GM12873 (cell line): ENCODE measurements around the gene SLC35C1.

Experiments used
- TF ChIP-seq, protein P1 (sequence below): IDR thresholded peaks from 2 replicates; pipeline ENCODE4 v1.5.1; 2012; ENCODE audit warnings: low read depth, mild to moderate bottlenecking, moderate library complexity, low read length, control low read depth; ENCODE audit not compliant: insufficient read depth; ENCODE audit errors: missing control alignments

The SLC35C1 gene

GRCh38 chr11:45773786-45774655, 30.9 kb upstream of the SLC35C1 start:
- TF ChIP-seq, protein P1, sequence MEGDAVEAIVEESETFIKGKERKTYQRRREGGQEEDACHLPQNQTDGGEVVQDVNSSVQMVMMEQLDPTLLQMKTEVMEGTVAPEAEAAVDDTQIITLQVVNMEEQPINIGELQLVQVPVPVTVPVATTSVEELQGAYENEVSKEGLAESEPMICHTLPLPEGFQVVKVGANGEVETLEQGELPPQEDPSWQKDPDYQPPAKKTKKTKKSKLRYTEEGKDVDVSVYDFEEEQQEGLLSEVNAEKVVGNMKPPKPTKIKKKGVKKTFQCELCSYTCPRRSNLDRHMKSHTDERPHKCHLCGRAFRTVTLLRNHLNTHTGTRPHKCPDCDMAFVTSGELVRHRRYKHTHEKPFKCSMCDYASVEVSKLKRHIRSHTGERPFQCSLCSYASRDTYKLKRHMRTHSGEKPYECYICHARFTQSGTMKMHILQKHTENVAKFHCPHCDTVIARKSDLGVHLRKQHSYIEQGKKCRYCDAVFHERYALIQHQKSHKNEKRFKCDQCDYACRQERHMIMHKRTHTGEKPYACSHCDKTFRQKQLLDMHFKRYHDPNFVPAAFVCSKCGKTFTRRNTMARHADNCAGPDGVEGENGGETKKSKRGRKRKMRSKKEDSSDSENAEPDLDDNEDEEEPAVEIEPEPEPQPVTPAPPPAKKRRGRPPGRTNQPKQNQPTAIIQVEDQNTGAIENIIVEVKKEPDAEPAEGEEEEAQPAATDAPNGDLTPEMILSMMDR, result no peak

- TF ChIP-seq, protein P1, result no peak
These were observed 30.2 kb upstream of the SLC35C1 start for GRCh38 chr11:45774786-45775185.

GRCh38 chr11:45777127-45777969, 27.6 kb upstream of the SLC35C1 start:
- TF ChIP-seq, protein P1, result no peak

DNA sequence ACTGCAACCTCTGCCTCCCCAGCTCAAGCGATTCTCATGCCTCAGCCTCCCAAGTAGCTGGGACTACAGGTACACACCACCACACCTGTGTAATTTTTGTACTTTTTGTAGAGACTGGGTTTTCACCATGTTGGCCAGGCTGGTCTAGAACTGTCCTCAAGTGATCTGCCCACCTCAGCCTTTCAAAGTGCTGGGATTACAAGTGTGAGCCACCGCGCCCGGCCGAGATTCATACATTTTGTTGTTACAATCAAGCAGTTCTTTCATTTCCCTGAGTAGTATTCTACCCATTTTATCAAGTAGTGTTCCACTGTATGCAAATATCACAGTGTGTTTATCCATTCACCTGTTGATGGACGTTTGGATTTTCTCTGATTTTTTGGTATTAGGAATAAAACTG, 26.6 kb upstream of the SLC35C1 start:
- TF ChIP-seq, protein P1, result no peak

DNA sequence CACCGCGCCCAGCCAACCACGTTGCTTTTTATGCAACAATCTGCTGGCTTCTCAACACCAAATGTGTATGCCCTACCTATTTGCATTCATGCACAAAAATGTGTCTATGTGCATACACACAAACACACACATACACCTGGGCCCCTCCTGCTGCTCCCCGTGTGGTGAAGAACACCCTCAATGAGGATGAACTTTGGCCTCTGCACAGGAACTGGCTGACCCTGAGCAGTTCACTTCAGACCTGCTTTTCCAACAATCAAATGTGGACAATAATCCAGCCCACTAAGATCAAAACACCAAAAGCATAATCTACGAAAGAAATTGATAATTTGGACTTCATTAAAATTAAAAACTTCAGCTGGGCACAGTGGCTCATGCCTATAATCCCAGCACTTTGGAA, 25.3 kb upstream of the SLC35C1 start:
- TF ChIP-seq, protein P1, result no peak

- TF ChIP-seq, protein P1, result no peak
These were observed 18.7 kb upstream of the SLC35C1 start for GRCh38 chr11:45786272-45786671.

GRCh38 chr11:45788887-45789286, 16.1 kb upstream of the SLC35C1 start:
- TF ChIP-seq, protein P1, result no peak
